Measurements from ENCODE around the gene XPO5. TPM values are rescaled to one million over a fixed set of nuclear protein-coding genes. Genes with fewer than 3 reads are reported as not detected.

Gene XPO5
- polyA plus RNA-seq, 1 experiment, result 37.7 TPM

DNA sequence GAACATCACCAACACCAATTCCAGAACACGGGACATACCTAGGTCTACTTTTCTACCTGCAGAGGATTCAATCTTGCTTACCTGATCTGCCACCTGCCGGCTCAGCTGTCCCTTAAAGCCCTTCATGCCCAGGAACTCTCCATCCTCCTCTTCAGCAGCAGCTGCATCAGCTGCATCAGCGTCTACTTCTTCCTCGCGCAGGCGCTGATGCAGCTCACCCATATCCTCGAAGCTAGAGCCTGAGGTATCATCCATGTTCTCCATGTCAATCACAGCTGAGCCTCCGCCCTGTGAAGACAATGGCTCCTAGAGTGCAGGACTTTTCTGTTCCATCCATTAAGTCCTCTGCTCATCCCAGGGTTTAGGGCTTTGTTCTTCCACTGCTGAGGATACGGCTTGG, 60.0 kb downstream of the XPO5 start:
- CTCF ChIA-PET, result interaction anchor here (0.7 to 1.9 kb wide), 6 partner anchors 8 to 513 kb away, joined by 3 to 11 read pairs (median 3); partner anchors contain the start of gene DNPH1
- TF ChIP-seq CTCF (IDR thresholded peaks at IDR 0.05; ENCODE audit: insufficient read depth, low read depth, low read length), result no peak
- Histone ChIP-seq H3K36me3 (ENCODE audit: control insufficient read depth, insufficient read depth, low read length) (peaks cover 40% of the 10 kb centered on the region), H3K27me3 (ENCODE audit: control insufficient read depth, insufficient read depth, low read length) (no peaks in the 10 kb centered on the region), H3K4me3 (ENCODE audit: low read depth, low read length) (peak overlapping the region; percentile 92)
- DNase-seq (ENCODE audit: low read depth), result no peak
- POLR2A ChIA-PET, result no interaction called here

- H3K4me3 ChIP-seq (ENCODE audit: low read depth, low read length), result no peak overlapping the region
- H3K27me3 ChIP-seq (ENCODE audit: control insufficient read depth, insufficient read depth, low read length), result no peaks in the 10 kb centered on the region
- no peak for DNase-seq (ENCODE audit: low read depth)
- H3K36me3 ChIP-seq (ENCODE audit: control insufficient read depth, insufficient read depth, low read length), result peaks cover 33% of the 10 kb centered on the region
- POLR2A ChIA-PET, result no interaction called here
- CTCF ChIA-PET, result interaction anchor here (1.0 to 12.0 kb wide), 3 partner anchors 18 to 250 kb away, joined by 3 to 136 read pairs (median 134); partner anchors contain the start of gene DLK2
- TF ChIP-seq CTCF (IDR thresholded peaks at IDR 0.05; ENCODE audit: insufficient read depth, low read depth, low read length), result no peak
These were observed 63.9 kb downstream of the XPO5 start for GRCh38 chr6:43511824-43512415.

- Histone ChIP-seq H3K4me3 (ENCODE audit: low read depth, low read length) (peak overlapping the region; percentile 61), H3K36me3 (ENCODE audit: control insufficient read depth, insufficient read depth, low read length) (peaks cover 34% of the 10 kb centered on the region), H3K27me3 (ENCODE audit: control insufficient read depth, insufficient read depth, low read length) (no peaks in the 10 kb centered on the region)
- TF ChIP-seq CTCF (IDR thresholded peaks at IDR 0.05; ENCODE audit: insufficient read depth, low read depth, low read length), result no peak
- CTCF ChIA-PET, result interaction anchor here (1.0 to 12.0 kb wide), 4 partner anchors 17 to 249 kb away, joined by 3 to 136 read pairs (median 71); partner anchors contain the start of gene DLK2
- no peak for DNase-seq (ENCODE audit: low read depth)
- POLR2A ChIA-PET, result no interaction called here
These were observed 65.0 kb downstream of the XPO5 start for GRCh38 chr6:43510827-43511163.

- ChIA-PET CTCF (interaction anchor here (0.6 to 12.0 kb wide), 5 partner anchors 17 to 247 kb away, joined by 3 to 136 read pairs (median 8); partner anchors contain the start of gene DLK2), POLR2A (interaction anchor here (0.6 kb wide), 1 partner anchor 505 kb away, joined by 5 read pairs; no protein-coding TSS in a partner anchor)
- H3K27me3 ChIP-seq (ENCODE audit: control insufficient read depth, insufficient read depth, low read length), result no peaks in the 10 kb centered on the region
- H3K36me3 ChIP-seq (ENCODE audit: control insufficient read depth, insufficient read depth, low read length), result peaks cover 34% of the 10 kb centered on the region
- H3K4me3 ChIP-seq (ENCODE audit: low read depth, low read length), result peak within 1 kb of the TSS; percentile 61
- no peak for TF ChIP-seq CTCF (IDR thresholded peaks at IDR 0.05; ENCODE audit: insufficient read depth, low read depth, low read length)
- DNase-seq (ENCODE audit: low read depth), result no peak
These were observed 65.6 kb downstream of the XPO5 start, which contains the start of gene LRRC73 for GRCh38 chr6:43509984-43510826. Gene LRRC73, minus strand, starts transcription at chr6:43510346. Its CDS starts 561 bp downstream, at chr6:43509785.
